SK-N-SH (cell line): ENCODE results near the gene XIRP2.

Experiments used
- TAF1 ChIP-seq: IDR thresholded peaks from 2 replicates; pipeline ENCODE4 v1.6.1; 2012; ENCODE audit warnings: low read depth, mild to moderate bottlenecking, low read length, moderate library complexity, borderline replicate concordance
- TF ChIP-seq, protein P1 (sequence below): IDR thresholded peaks from 2 replicates; pipeline ENCODE4 v1.6.1; 2012; ENCODE audit warnings: mild to moderate bottlenecking, low read depth, low read length, moderate library complexity

DNA sequence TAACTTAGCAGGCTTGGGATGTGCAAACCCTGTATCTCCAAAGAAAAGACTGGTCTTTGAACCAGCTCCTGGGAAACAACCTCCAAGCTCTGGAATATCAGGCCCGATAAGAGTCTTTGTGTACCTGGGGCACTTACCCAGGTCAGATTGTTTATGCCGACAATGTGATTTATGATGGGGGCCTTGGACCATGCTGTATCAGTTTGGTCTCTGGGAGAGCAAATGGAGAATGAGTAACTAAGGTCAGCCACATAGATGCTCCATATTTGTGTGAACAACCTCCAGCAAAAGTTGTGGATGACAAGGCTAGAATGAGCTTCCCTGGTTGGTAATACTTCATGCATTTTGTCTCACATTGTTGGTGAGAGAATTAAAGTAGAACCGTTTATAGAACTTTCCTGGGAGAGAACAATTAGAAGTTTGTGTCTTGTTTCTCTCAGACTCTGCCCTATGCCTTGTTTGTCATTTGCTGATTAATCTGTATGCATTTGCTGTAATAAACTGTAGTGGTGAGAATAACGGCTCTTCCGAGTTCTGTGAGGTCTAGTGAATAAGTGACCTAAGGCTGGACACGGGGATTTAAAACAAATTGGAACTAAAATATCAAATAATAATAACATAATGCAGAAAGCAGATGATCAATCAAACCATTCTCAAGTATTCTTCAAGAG lies 259.1 kb downstream of the XIRP2 start:
- TF ChIP-seq, protein P1, sequence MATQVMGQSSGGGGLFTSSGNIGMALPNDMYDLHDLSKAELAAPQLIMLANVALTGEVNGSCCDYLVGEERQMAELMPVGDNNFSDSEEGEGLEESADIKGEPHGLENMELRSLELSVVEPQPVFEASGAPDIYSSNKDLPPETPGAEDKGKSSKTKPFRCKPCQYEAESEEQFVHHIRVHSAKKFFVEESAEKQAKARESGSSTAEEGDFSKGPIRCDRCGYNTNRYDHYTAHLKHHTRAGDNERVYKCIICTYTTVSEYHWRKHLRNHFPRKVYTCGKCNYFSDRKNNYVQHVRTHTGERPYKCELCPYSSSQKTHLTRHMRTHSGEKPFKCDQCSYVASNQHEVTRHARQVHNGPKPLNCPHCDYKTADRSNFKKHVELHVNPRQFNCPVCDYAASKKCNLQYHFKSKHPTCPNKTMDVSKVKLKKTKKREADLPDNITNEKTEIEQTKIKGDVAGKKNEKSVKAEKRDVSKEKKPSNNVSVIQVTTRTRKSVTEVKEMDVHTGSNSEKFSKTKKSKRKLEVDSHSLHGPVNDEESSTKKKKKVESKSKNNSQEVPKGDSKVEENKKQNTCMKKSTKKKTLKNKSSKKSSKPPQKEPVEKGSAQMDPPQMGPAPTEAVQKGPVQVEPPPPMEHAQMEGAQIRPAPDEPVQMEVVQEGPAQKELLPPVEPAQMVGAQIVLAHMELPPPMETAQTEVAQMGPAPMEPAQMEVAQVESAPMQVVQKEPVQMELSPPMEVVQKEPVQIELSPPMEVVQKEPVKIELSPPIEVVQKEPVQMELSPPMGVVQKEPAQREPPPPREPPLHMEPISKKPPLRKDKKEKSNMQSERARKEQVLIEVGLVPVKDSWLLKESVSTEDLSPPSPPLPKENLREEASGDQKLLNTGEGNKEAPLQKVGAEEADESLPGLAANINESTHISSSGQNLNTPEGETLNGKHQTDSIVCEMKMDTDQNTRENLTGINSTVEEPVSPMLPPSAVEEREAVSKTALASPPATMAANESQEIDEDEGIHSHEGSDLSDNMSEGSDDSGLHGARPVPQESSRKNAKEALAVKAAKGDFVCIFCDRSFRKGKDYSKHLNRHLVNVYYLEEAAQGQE: no peak
- TF ChIP-seq TAF1: no peak
